Measurements from ENCODE around the gene FGF18. TPM values are rescaled to one million over a fixed set of nuclear protein-coding genes. Genes with fewer than 3 reads are reported as not detected.
"Not testable (repeated sequence)": the region's sequence is repeated elsewhere in the genome, so short reads cannot be mapped to it uniquely, and the experiment has no call there.

Gene FGF18
- total RNA-seq, 1 experiment from 2014 or later = not detected

DNA sequence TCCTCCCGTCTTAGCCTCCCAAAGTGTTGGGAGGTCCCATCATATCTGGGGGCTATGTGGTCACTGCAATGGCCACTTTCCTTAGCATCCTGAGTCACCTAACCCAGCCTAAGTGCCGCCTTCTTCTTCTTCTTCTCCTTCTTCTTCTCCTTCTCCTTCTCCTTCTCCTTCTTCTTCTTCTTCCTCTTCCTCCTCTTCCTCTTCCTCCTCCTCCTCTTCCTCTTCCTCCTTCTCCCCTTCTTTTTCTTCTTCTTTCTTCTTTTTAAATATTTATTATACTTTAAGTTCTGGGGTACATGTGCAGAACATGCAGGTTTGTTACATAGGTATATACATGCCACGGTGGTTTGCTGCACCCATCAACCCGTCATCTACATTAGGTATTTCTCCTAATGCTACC, 78.0 kb downstream of the FGF18 start:
- DNase-seq (ENCODE audit: low spot score) = not testable (repeated sequence)

GRCh38 chr5:171498166-171498565, 78.7 kb downstream of the FGF18 start:
- no peak for DNase-seq (ENCODE audit: low spot score)

GRCh38 chr5:171499611-171500010, 80.2 kb downstream of the FGF18 start:
- DNase-seq (ENCODE audit: low spot score) = no peak

DNA sequence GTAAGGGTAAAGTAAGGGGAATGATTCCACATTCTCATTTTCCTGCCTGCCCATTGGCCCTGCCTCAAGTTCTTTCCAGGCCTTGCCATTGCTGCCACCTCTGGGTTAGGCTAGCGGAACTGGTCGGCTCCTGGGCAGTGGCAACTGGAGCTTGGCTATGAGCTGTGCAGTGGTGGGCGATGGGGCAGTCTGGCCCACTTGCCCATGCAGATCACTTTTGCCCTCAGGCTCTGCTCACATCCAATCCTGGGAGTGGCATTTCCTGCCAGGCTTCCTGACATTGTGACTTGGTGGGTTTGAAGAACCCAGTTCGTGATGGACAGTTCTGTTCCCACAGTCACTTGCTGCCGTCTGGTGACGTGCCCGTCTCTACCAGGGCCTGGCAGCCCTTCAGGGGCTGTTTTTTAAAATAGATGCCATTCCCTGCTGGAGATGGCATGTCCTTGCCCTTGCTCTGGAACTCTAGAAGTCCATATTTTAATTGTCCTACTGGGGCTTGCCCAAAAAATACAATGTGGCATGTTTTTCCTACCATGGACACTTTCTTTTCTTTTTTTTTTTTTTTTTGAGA, 86.1 kb downstream of the FGF18 start:
- no peak for DNase-seq (ENCODE audit: low spot score)

DNA sequence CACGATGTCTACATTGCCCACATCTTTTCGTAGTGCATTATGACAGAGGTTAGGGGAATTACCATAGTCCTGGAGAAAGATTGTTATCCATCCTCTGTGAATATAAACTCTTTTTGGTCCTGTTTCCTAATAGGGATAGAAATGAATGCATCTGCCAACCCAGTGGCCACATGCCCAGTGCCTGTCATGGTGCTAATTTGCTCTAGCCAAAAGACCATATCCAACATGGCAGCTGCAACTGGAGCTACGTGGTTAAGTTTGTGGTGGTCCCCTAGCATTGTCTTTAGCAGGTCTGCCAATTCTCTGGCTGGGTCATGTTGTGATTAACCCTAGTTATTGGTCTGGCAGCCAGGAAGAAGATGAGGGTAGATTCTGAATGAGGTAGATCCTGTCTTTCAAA, 87.5 kb downstream of the FGF18 start:
- no peak for DNase-seq (ENCODE audit: low spot score)

Other genes with a start within 250 kb of the FGF18 start
- gene TLX3, start 110.4 kb upstream of the FGF18 start, total RNA-seq (2014; rRNA removed; shearing (Covaris generic)) = not detected in 2 replicates
- gene NPM1, start 31.8 kb upstream of the FGF18 start, total RNA-seq (2014; rRNA removed; shearing (Covaris generic)) = 2,050 and 2,786 TPM in 2 replicates